NCI-H345 (cell line): Measurements from ENCODE around the gene MTNR1B.

Experiments used
- DNase-seq: peaks from one replicate; lab custom pipeline; 2025; lab: John Stamatoyannopoulos, UW

MTNR1B gene

DNA sequence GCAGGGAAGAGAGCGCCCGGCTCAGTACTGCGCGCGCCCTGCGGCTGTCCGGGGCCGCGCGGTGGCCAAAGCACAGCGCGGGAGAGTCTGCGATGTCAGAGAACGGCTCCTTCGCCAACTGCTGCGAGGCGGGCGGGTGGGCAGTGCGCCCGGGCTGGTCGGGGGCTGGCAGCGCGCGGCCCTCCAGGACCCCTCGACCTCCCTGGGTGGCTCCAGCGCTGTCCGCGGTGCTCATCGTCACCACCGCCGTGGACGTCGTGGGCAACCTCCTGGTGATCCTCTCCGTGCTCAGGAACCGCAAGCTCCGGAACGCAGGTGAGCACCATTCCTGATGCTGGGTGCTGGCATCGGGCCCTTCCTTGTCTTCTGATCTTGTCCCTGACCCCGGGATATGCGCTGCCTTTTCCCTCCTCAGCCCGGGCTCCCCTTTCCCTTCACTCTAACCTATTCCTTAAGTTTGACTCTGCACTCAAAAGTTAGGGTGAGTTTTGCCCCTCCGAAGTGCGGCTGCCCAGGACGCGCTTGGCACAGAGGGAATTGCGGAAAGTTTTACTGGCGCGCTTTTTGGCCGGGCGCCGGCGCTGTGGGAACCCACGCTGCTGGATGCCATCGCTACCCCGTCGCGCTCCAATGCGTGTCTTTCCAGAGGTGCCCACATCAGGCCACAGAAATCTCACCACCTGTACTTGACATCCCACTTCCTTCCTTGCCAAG lies at the start of gene MTNR1B:
Gene MTNR1B, plus strand, starts transcription at position 18 of the 714 bp plus-strand sequence. Its CDS starts 75 bp downstream, at position 93.
- DNase-seq = no peak

DNA sequence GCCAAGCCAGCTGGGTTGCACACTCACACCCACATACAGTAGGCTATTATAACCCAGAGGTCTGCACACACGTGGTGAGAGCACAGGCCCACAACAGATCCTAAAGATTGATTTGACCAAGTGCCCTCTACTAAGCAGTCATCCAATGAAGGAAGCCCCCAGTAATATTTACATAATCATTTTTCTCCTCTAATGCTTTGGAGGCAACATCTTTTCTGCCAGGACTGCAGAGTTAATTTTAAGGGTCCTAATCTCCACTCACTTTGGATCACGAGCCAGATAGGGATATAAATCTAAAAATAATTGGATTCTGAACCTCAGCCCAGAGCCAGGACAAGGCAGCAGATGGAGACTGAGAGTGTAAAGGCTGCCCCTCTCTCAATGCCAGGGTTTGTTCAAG lies 49.1 kb upstream of the MTNR1B start:
- no peak for DNase-seq

DNA sequence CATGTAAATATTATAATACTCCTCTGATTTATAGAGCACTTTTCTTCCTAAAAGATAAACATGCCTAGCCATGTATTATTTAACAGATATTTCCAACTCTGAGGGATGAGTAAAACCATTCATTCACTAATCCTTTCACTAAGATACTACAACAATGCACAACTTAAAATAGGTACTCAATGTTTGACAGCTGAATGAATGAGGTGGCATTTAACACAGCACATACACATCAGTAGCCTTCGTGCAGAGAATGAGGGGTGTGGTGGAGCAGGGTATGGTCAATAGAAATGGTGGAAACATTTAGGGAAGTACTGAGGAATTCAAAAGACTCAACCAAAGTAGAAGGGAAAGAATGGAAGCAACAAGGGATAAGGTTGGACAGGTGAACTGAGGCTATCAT lies 46.7 kb upstream of the MTNR1B start:
- no peak for DNase-seq

DNA sequence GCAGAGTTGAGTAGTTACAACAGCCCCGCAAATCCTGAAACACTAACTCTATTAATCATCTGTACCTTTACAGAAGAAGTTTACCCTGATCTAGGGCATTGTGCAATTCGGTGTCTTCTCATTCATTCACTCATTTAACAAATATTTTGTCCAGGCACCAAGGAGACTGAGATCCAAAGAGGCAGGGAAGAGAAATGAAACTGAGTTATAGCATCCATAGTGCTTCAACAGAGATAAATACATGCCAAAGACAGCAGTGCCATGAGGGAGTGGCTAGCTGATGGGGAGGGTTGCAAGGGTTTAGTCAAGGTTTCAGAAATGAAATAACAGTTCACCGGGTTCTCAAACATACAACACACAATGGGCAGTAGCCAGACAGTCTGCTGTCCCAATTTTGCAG lies 40.2 kb upstream of the MTNR1B start:
- DNase-seq = no peak

DNA sequence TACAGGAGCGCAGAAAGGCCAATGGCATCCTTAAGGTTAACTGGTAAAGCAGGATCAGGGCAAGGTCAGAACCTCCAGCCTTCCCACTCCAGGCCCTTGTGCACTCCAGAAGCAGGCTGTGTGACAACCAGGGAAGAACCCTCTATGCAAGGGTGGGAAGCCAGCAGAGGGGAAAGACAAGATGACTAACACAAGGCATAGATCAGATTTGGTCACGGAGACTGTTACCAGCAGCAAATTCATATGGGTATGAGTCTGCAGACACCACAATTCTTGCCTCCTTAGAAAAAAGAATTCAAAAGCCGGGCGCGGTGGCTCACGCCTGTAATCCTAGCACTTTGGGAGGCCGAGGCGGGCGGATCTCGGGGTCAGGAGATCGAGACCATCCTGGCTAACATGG lies 39.8 kb upstream of the MTNR1B start:
- no peak for DNase-seq

DNA sequence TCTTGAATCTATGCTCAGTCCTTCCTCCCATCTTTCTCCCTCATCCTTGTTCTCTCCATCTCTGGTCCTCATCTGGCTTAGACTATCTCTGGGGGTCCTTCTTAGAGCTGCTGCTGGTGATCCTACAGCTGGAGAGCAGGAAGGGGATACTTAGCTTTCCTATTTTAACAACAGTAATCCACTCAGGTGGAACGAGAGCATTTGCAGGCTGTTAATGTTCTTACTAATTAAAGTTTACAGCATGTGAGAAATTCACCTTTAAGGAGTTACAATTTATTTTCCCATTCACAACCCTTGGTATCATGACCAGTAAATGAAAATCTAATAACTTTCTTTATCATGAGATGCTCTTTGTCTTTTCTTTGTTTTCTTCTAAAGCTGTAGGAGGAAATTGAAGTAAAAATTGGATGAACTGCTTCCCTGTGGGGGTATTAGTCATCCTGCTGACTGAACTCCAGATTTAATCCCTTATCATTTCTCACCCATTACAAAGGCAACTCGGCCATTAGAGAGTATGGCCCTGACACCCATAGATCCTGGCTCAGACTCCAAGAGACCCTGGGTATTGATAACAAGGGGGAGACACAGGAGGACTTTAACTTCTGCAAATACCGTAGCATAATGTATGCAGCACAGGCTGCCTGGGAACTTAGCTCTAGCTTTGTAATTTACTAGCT lies 37.6 kb upstream of the MTNR1B start:
- DNase-seq = no peak

DNA sequence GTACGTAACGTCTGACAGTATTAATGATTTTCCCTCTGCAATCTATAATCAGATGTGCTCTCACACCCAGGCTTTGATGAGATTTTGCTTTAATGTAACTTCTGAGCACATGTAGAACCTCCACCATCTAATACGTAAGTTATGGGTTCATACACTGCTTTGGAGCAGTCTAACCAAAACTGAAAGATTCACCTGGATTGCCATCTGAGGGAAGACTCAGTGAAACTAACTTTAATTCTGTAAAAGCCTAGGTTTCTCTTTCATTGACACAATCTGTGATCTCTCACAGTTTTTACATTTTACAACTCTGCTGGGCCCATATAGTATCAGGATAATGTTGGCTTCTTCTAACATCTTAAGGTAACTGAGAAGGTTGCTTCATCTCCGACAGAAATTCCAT lies 30.1 kb upstream of the MTNR1B start:
- DNase-seq = no peak

DNA sequence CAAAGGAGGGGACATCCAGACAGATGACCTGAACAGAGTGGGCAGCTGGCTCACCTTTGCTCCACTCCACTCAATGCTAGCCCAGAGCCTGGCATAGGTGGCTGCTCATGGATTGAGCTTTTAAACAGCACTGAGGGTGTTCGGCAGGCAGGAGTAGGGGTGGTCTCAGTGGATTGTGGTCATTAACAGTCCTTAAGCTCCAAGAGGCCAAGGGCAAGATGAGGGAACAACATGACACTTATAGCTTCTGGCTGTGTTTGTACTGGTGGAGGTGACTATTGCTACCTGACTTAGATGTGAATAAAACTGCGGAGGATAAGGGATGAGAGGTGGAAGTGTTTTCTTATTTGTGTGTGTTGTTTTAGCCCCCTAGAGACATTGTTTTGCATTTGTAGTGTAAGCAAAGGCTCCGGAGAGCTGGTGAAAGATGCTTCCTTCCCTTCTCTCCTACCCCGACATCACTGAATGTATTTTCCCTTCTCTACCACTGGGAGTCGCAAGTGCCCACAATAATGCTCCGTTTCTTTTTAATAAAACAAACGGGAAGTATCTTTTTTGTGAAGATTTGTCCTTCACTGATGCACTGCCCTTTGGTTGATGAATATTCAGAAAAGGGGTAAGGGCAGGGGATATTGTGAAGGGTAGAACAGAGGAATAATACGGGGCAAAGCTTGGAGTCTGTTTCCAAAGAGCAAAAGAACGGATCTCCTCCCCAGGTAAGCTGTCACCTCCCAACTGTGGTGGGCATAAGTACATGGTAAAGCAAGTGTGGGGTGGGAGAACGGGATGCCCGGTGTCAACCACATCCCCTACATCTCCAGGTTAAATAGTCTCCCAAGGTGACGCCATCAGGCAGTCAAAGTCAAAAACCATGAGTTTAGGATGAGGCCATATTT lies 27.5 kb upstream of the MTNR1B start:
- DNase-seq = no peak

DNA sequence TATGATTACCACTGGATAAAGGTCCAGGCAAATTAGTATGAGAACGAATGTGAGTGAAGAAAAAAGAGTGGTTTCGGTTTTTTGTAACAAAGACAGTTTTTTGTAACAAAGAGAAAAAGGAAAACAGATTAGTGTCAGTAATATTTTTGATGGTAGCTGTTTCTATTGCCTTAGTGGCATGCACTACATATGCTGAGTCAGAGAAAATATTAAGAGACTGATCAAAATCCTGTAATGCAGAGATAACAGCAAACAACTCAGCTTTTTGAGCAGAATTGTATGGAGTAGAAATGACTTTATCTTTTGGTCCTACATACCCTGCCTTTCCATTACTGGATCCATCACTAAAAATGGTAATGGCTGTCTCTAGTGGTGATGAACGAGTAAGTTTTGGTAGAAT lies 22.7 kb upstream of the MTNR1B start:
- no peak for DNase-seq

DNA sequence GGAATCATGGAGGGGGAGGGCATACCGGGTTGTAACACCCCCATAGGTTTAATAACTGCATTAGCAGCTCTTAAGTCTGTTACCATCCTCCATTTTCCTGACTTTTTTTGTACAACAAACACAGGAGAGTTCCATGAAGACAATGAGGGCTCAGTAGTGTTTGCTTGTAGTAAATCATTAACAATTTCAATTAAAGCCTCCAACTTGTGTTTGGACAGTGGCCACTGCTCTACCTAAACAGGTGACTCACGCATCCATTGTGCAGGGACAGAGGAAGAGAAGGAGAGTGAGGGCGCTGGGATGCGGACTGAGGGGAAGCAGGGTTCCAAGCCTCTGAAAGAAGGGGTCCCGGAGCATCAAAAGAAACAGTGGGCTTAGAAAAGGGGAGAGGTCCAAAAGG lies 21.3 kb upstream of the MTNR1B start:
- no peak for DNase-seq

DNA sequence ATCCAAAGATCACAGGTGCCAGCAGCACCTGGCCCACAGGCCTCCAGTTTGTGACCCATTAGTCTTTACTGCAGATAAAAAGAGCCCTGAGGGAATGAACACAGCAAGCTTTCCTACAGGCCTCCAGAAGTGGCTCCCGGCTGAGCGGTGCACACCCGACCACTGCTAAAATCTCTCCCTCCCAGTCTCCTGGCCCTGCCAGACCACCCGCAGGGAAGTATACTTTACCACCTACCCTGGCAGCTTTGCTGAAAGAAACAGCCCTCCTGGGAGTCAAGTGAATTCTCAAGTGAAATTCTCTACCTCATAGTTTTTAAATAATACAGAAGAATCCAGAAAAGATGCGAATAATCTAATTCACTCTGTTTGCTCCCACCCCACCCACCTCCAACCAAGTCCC lies 15.4 kb upstream of the MTNR1B start:
- peak; percentile 91 for DNase-seq

DNA sequence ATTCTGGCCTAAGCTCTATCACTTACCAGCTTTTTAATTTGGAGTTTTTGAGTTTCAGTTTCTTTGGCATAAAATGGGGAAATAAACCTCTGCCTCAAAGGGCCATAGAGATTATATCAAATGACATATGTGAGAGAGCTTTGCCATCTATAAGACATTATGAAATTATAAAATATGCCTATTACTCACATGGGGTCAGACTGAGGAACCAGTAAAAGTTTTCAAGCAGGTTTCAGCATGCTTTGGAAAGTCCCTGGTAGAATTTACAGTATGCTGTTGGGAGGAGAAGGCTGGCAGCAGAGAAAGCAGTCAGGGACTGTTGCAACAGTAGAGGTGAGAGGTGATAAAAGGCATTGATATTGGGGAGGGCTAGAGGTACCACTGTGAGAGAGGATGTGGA lies 13.6 kb upstream of the MTNR1B start:
- no peak for DNase-seq

DNA sequence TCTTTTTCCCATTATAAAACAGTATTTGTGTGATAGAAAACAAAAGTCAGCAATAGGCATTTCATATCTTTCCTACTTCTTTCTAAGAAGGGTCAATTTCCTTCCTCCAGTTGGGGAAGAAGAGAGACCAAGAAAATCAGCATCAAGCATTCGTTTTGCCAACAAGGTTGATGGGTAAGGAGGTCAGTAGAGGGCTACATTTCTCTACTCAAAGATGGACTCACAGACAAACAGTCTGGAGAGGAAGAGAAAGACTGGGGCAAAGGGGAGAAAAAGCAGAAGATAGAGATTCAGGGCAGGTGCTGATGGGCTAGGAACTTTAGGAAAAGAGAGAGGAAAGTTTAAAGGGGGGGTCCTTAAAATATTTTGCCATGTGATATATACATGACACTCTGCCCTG lies 8.6 kb upstream of the MTNR1B start:
- no peak for DNase-seq

DNA sequence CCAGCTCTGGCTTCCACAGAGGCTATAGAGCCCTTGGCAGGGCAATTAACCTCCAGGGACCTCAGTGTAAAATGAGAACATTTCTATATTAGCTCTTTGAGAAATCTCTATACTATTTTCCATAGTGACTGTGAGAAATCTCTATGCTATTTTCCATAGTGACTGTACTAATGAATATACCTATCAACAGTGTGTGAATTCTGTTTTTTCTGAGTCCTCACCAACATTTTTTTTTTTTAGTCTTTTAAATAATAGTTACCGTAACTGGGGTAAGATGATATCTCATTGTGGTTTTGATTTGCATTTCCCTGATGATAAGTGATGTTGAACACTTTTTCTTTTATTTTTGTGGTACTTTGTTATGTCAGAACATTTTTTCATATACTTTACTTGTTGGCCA lies 7.0 kb upstream of the MTNR1B start:
- no peak for DNase-seq

DNA sequence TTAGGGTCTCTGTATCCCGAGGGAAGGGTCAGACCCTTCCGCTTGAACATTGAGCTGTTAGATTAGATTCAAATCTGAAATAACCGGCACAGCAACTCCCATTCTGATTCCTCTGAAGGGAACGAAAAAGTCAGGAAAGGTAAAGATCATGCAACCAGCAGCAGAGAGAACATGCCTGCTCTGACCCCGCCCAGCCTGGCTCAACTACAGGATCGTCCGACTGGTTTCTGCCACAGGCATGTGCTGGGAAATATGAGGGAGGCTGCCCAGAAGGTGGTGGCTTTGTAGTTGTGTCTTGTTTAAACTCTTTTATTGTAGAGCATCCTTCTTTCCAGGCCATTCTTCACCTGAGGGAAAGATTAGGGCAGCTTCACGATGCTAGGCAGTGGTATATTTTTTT lies 5.0 kb upstream of the MTNR1B start:
- DNase-seq = no peak

DNA sequence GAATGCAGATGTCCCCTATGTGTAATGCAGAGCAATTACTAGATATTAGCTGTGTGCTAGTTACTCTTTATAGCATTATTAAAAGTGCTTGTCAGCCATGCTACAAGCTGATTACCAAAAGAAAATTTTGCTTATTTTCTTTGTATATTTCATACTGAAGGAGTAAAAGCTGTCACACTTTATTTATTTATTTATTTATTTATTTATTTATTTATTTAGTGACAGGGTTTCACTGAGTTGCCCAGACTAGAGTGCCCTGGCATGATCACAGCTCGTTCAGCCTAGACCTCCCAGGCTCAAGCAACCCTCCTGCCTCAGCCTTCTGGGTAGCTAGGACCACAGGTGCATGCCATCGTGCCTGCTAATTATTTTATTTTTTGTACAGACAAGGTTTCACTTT lies 4.3 kb upstream of the MTNR1B start:
- DNase-seq = no peak

DNA sequence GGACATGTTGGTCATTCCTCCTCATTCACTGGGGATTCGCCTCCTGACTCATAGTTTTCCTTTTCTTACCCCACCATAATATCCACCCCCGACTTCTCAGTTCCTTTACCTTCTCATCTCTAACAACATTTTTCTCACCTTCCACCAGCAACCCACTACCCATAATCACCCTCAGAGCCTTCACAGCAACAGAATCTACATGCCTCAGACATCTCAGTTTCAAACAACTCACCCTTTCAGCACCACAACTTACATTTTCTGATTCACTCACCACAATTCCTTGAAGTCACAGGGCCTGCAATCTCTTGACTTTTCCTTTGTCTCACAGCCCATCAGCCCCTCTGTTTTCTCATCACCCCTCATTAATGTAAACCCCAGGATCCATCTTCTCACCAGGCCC lies 2.3 kb upstream of the MTNR1B start:
- DNase-seq = no peak

DNA sequence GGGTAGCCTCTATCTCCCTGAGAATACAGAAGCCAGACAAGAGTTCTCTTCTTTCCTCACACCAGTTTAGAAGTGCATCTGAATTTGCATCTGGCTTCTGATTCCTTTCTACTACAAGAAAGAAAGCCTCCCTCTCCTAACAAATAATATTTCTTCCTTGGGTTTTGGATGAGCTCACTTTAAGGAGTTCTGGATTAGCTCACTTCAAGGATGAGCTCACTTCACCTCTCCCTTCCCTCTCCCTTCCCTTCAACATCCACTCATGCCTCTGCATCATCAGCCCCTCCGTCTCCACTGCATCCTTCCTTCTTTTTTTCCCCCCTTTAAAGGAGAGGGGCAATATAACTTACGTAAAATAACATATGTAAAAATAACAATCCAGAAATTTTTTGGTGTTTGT lies 1.6 kb upstream of the MTNR1B start:
- no peak for DNase-seq

DNA sequence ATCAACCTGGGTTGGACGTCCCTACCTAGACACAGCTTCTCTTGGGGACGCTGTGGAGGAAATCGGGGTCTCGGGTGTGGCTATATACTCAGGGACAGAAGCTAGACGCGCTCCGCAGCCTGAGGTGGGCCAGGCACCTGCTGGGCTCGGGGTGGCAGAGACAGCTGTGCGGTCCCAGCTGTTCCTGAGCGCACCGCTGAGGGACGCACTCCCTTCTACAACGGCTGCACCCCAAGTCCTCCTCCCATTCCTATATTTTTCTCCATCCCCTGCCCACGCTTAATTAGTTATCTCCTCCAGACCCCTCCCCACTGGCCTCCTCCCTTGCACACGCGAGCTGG lies 188 bp upstream of the MTNR1B start:
- no peak for DNase-seq

DNA sequence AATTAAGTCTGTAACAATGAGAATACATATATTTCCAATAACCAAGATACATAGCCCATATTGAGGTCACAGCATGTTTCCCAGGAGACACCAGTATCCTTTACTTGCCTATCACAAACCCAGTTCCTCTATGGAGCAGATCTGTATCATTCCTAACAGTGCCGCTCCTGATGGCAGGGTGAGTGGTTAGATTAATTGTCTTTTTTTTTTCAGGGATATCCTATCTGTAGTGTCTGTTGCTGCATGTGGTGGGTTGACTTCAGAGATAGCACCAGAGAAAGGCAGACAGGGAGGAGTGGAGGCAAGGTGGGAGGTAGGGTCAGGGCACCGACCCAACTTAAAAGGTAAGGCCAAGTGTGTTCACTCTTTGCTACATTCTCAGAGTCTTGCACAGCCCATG lies 2.8 kb downstream of the MTNR1B start:
- no peak for DNase-seq

DNA sequence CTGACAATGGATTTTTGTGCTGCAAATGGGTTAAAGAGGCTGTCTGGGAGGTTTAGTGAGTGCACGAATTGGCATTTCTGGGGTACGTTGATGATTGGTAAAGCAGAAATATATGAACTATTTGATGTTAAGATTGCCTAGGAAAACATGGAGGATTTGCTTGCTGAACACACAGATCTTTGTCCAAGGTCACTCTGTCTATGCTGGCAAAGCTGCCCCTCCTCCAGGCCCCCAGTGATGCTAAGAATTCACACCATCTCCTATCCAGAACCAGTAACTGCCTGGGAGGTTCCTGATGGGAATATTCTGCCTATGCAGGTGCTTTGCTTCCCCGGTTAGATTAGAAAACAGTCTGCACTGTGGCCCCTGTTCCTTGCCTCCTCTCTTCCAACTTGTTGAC lies 5.8 kb downstream of the MTNR1B start:
- no peak for DNase-seq

DNA sequence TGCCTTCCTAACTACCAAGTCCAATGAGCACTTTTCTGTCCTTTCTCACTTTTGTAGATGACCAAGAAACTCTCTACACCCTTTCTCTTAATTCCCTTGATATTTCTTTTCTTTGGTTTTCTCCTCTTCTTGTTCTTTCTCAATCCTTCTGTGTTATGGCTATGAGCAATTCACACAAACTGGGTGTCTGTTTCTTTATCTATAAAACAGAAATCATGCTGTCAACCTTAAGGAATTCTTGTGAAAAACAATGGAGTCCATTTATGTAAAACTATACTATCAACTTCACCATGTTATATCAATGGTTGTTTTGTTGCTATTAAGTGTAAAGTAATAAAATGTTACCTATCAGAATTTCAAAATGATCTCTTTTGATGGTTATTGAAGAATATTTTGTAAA lies 7.2 kb downstream of the MTNR1B start:
- DNase-seq = no peak

DNA sequence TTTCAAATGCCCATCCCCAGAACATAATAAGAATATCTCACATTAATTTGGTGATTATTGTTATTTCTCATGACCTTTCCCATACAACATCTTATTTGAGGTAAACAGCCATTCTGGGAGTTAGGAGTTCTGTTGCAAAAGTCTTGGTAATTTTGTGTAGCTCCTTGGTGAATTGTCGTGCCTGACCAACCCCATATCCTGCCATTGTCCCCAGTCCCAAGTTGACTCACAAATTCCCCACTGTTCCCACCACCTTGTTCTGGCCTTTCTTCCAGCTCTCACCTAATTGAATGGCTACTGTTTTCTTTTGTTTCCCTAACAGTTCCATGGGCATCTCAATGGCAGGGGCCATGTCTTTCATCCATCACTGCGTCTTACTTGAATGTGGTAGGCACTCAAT lies 8.0 kb downstream of the MTNR1B start:
- no peak for DNase-seq
